Measurements from ENCODE around the gene FZD2.

Gene FZD2

GRCh38 chr17:44568945-44569858, 11.9 kb downstream of the FZD2 start:
- Mint-ChIP-seq H3K4me3 (peak overlapping the region; percentile 36), H3K27me3 (ENCODE audit: low read depth, poor library complexity) (peaks cover under 1% of the 10 kb centered on the region), H3K9me3 (peaks cover 32% of the 10 kb centered on the region), H3K4me1 (peaks cover 10% of the 10 kb centered on the region), H3K36me3 (ENCODE audit: low read depth) (peaks cover 27% of the 10 kb centered on the region), H3K27ac (peak overlapping the region; percentile 84)
- no peak for TF ChIP-seq CTCF (IDR thresholded peaks at IDR 0.05)
- DNase-seq, result peak; percentile 31

- H3K27me3 Mint-ChIP-seq (ENCODE audit: low read depth, poor library complexity), result peaks cover 12% of the 10 kb centered on the region
- H3K36me3 Mint-ChIP-seq (ENCODE audit: low read depth), result peaks cover 1% of the 10 kb centered on the region
- TF ChIP-seq CTCF (IDR thresholded peaks at IDR 0.05), result no peak
- H3K4me3 Mint-ChIP-seq, result no peak overlapping the region
- H3K27ac Mint-ChIP-seq, result no peak overlapping the region
- peaks cover under 1% of the 10 kb centered on the region for H3K9me3 Mint-ChIP-seq
- DNase-seq, result no peak
- peaks cover 11% of the 10 kb centered on the region for H3K4me1 Mint-ChIP-seq
Measured at GRCh38 chr17:44572801-44573200, 15.5 kb downstream of the FZD2 start.

GRCh38 chr17:44575403-44575802, 18.1 kb downstream of the FZD2 start:
- Mint-ChIP-seq H3K4me3 (no peak overlapping the region), H3K9me3 (no peaks in the 10 kb centered on the region), H3K36me3 (ENCODE audit: low read depth) (no peaks in the 10 kb centered on the region), H3K4me1 (peaks cover 6% of the 10 kb centered on the region), H3K27ac (no peak overlapping the region), H3K27me3 (ENCODE audit: low read depth, poor library complexity) (peaks cover 18% of the 10 kb centered on the region)
- TF ChIP-seq CTCF (IDR thresholded peaks at IDR 0.05), result no peak
- no peak for DNase-seq

GRCh38 chr17:44578947-44579346, 21.7 kb downstream of the FZD2 start:
- Mint-ChIP-seq H3K9me3 (no peaks in the 10 kb centered on the region), H3K4me3 (no peak overlapping the region), H3K36me3 (ENCODE audit: low read depth) (no peaks in the 10 kb centered on the region), H3K4me1 (peaks cover 26% of the 10 kb centered on the region), H3K27ac (no peak overlapping the region), H3K27me3 (ENCODE audit: low read depth, poor library complexity) (peaks cover 40% of the 10 kb centered on the region)
- TF ChIP-seq CTCF (IDR thresholded peaks at IDR 0.05), result no peak
- no peak for DNase-seq

GRCh38 chr17:44581868-44582267, 24.6 kb downstream of the FZD2 start:
- peaks cover 50% of the 10 kb centered on the region for H3K4me1 Mint-ChIP-seq
- no peak for TF ChIP-seq CTCF (IDR thresholded peaks at IDR 0.05)
- no peak overlapping the region for H3K27ac Mint-ChIP-seq
- no peaks in the 10 kb centered on the region for H3K36me3 Mint-ChIP-seq (ENCODE audit: low read depth)
- H3K9me3 Mint-ChIP-seq, result no peaks in the 10 kb centered on the region
- H3K27me3 Mint-ChIP-seq (ENCODE audit: low read depth, poor library complexity), result peaks cover 33% of the 10 kb centered on the region
- no peak for DNase-seq
- no peak overlapping the region for H3K4me3 Mint-ChIP-seq

- Mint-ChIP-seq H3K36me3 (ENCODE audit: low read depth) (no peaks in the 10 kb centered on the region), H3K4me3 (no peak overlapping the region), H3K27ac (no peak overlapping the region), H3K27me3 (ENCODE audit: low read depth, poor library complexity) (peaks cover 34% of the 10 kb centered on the region), H3K9me3 (no peaks in the 10 kb centered on the region), H3K4me1 (peaks cover 62% of the 10 kb centered on the region)
- no peak for DNase-seq
- TF ChIP-seq CTCF (IDR thresholded peaks at IDR 0.05), result no peak
Measured at GRCh38 chr17:44584443-44584842, 27.2 kb downstream of the FZD2 start.

All from nephron progenitor cell (in vitro differentiated cells).